H1 (cell line): ENCODE data around the gene AKTIP. TPM values are rescaled to one million over a fixed set of nuclear protein-coding genes. Genes with fewer than 3 reads are reported as not detected.
A peak's percentile ranks its signal among the peaks of the same experiment; 100 is the strongest.

Experiments used
- CTCF ChIA-PET: fragments of 300-600 bp; sonication (Branson Sonifier 250); formaldehyde crosslinking; loops from one replicate; lab custom pipeline; 2021; ENCODE audit not compliant: partially characterized antibody; lab: Charles Lee
- POLR2A ChIA-PET: fragments of 300-600 bp; sonication (Branson Sonifier 250); formaldehyde crosslinking; loops from one replicate; lab custom pipeline; 2021; ENCODE audit warnings: inconsistent platforms; ENCODE audit not compliant: partially characterized antibody; lab: Charles Lee
- DNase-seq, 2 experiments: peaks; one replicate each; pipeline versions ENCODE4 v3.0.0 to v3.0.0-alpha.2; 2010 to 2022; ENCODE audit warnings: low spot score in 2 of 2, low read depth in 1 of 2, mixed read lengths in 1 of 2
- FAIRE-seq: peaks from 2 replicates; lab custom pipeline; 2011; peaks lifted over from hg19 to GRCh38; lab: Jason Lieb, UNC
- H2AFZ ChIP-seq: 2 replicates; pipeline ENCODE4 v1.8.1; 2012; ENCODE audit warnings: low read length, inconsistent platforms
- H2AK5ac ChIP-seq: 2 replicates; pipeline ENCODE4 v1.6.1; 2013; ENCODE audit warnings: low read depth, low read length
- H2BK120ac ChIP-seq: replicated peaks from 2 replicates; pipeline ENCODE3; 2013; ENCODE audit warnings: low read depth, low read length, inconsistent platforms
- H2BK12ac ChIP-seq: 2 replicates; pipeline ENCODE4 v1.6.1; 2013; ENCODE audit warnings: low read depth, low read length
- H2BK15ac ChIP-seq: 2 replicates; pipeline ENCODE4 v1.6.1; 2013; ENCODE audit warnings: low read length
- H2BK20ac ChIP-seq: 2 replicates; pipeline ENCODE4 v1.6.1; 2013; ENCODE audit warnings: low read length
- H2BK5ac ChIP-seq: 2 replicates; pipeline ENCODE4 v1.6.1; 2013; ENCODE audit warnings: low read depth, low read length
- H3K14ac ChIP-seq: 2 replicates; pipeline ENCODE4 v1.6.1; 2013; ENCODE audit warnings: inconsistent platforms; ENCODE audit not compliant: insufficient read length
- H3K18ac ChIP-seq: 2 replicates; pipeline ENCODE4 v1.6.1; 2013; ENCODE audit warnings: low read length; ENCODE audit errors: extremely low read depth
- H3K23ac ChIP-seq: 2 replicates; pipeline ENCODE4 v1.6.1; 2013; ENCODE audit warnings: inconsistent platforms; ENCODE audit not compliant: insufficient read length
- H3K23me2 ChIP-seq: 2 replicates; pipeline ENCODE4 v1.6.1; 2013; ENCODE audit warnings: low read depth, low read length
- H3K27ac ChIP-seq: 2 replicates; pipeline ENCODE4 v1.6.1; 2011; ENCODE audit warnings: low read depth, low read length, inconsistent platforms
- H3K27me3 ChIP-seq, 4 experiments: replicated peaks in 1 of 4; 1 replicate in 1 of 4; 2 replicates in 3 of 4; pipeline versions ENCODE4 v1.6.1 to v1.8.1; 2011 to 2013; ENCODE audit warnings: low read length in 3 of 4, mild to moderate bottlenecking in 3 of 4, inconsistent platforms in 2 of 4, mixed read lengths in 2 of 4, moderate library complexity in 1 of 4; ENCODE audit not compliant: control insufficient read depth in 3 of 4, insufficient read depth in 3 of 4; ENCODE audit errors: extremely low read depth in 1 of 4
- H3K36me3 ChIP-seq, 4 experiments: 2 replicates each; pipeline versions ENCODE4 v1.6.1 to v1.8.1; 2011 to 2013; ENCODE audit warnings: mild to moderate bottlenecking in 4 of 4, low read length in 3 of 4, moderate library complexity in 2 of 4, control low read depth in 1 of 4, inconsistent platforms in 1 of 4; ENCODE audit not compliant: insufficient read depth in 4 of 4, control insufficient read depth in 2 of 4
- H3K4ac ChIP-seq: replicated peaks from 2 replicates; pipeline ENCODE3; 2013; ENCODE audit warnings: low read length, low read depth, mixed read lengths, inconsistent platforms; ENCODE audit not compliant: insufficient read length
- H3K4me1 ChIP-seq, 4 experiments: replicated peaks in 1 of 4; 1 replicate in 1 of 4; 2 replicates in 3 of 4; pipeline versions ENCODE4 v1.6.1 to v1.8.1; 2011 to 2013; ENCODE audit warnings: low read length in 3 of 4, inconsistent platforms in 2 of 4, mixed read lengths in 1 of 4; ENCODE audit not compliant: insufficient read depth in 4 of 4, control insufficient read depth in 3 of 4
- H3K4me2 ChIP-seq, 2 experiments: 2 replicates each; pipeline versions ENCODE4 v1.6.1 to v1.8.1; 2011 to 2013; ENCODE audit warnings: low read depth in 2 of 2, low read length in 2 of 2, control low read depth in 1 of 2, inconsistent platforms in 1 of 2, mild to moderate bottlenecking in 1 of 2; ENCODE audit not compliant: insufficient read depth in 1 of 2
- H3K4me3 ChIP-seq, 4 experiments: fragments of 200-600, 300-600 bp in 1 of 4; sonication (generic), shearing (Covaris generic), sonication (Bioruptor Twin) in 1 of 4; 2 replicates each; pipeline versions ENCODE4 v1.5.1 to v1.8.1; 2011 to 2016; ENCODE audit warnings: low read length in 4 of 4, low read depth in 3 of 4, control low read depth in 2 of 4, inconsistent platforms in 2 of 4, mild to moderate bottlenecking in 2 of 4, mixed read lengths in 1 of 4, moderate library complexity in 1 of 4; ENCODE audit not compliant: insufficient read depth in 2 of 4; ENCODE audit errors: extremely low read depth in 1 of 4
- H3K56ac ChIP-seq: replicated peaks from 2 replicates; pipeline ENCODE3; 2013; ENCODE audit warnings: low read depth, mild to moderate bottlenecking, mixed read lengths, low read length, inconsistent platforms; ENCODE audit not compliant: insufficient read length
- H3K79me1 ChIP-seq: 2 replicates; pipeline ENCODE4 v1.6.1; 2013; ENCODE audit warnings: low read depth, low read length, control low read depth
- H3K79me2 ChIP-seq, 2 experiments: 2 replicates each; pipeline versions ENCODE4 v1.6.1 to v1.8.1; 2012 to 2013; ENCODE audit warnings: low read length in 2 of 2, mild to moderate bottlenecking in 2 of 2, inconsistent platforms in 1 of 2; ENCODE audit not compliant: insufficient read depth in 2 of 2, control insufficient read depth in 1 of 2
- H3K9ac ChIP-seq, 4 experiments: replicated peaks in 1 of 4; 1 replicate in 1 of 4; 2 replicates in 3 of 4; pipeline versions ENCODE4 v1.6.1 to v1.8.1; 2011 to 2013; ENCODE audit warnings: low read depth in 3 of 4, low read length in 3 of 4, control low read depth in 2 of 4, mild to moderate bottlenecking in 2 of 4, moderate library complexity in 2 of 4, inconsistent platforms in 1 of 4; ENCODE audit errors: extremely low read depth in 1 of 4
- H3K9me3 ChIP-seq, 2 experiments: 2 replicates each; pipeline versions ENCODE4 v1.6.1 to v1.8.1; 2012 to 2013; ENCODE audit warnings: mild to moderate bottlenecking in 2 of 2, moderate library complexity in 2 of 2, control low read depth in 1 of 2, inconsistent platforms in 1 of 2, low read depth in 1 of 2, low read length in 1 of 2, mixed read lengths in 1 of 2; ENCODE audit not compliant: insufficient read depth in 2 of 2
- H4K20me1 ChIP-seq, 2 experiments: replicated peaks in 1 of 2; 2 replicates each; pipeline versions ENCODE3 to v1.8.1; 2011 to 2013; ENCODE audit warnings: inconsistent platforms in 2 of 2, low read length in 2 of 2, mild to moderate bottlenecking in 1 of 2; ENCODE audit not compliant: insufficient read depth in 2 of 2, control insufficient read depth in 1 of 2
- H4K5ac ChIP-seq: 2 replicates; pipeline ENCODE4 v1.6.1; 2013; ENCODE audit warnings: low read length, low read depth, mixed read lengths, inconsistent platforms; ENCODE audit not compliant: insufficient read length
- H4K8ac ChIP-seq: 2 replicates; pipeline ENCODE4 v1.8.0; 2013; ENCODE audit warnings: mild to moderate bottlenecking, moderate library complexity, low read length, inconsistent platforms; ENCODE audit not compliant: insufficient read depth; ENCODE audit errors: extremely low read depth
- H4K91ac ChIP-seq: replicated peaks from 2 replicates; pipeline ENCODE3; 2013; ENCODE audit warnings: low read length, mixed read lengths, inconsistent platforms; ENCODE audit not compliant: insufficient read length
- KDM4A ChIP-seq: IDR thresholded peaks from one replicate; pipeline ENCODE4 v1.7.1; 2012; ENCODE audit warnings: low read depth, mild to moderate bottlenecking, moderate library complexity, low read length, inconsistent platforms; ENCODE audit not compliant: severe bottlenecking
- SP2 ChIP-seq: IDR thresholded peaks from 2 replicates; pipeline ENCODE4 v1.6.1; 2012; ENCODE audit warnings: mild to moderate bottlenecking, low read length, inconsistent platforms
- WGBS, 2 experiments: shearing (Covaris generic) in 1 of 2; methylation state at CpG; one replicate each; pipeline versions ENCODE4 v1.1.6 to v1.1.7; 2013 to 2015; ENCODE audit warnings: low lambda C conversion rate in 2 of 2, mixed read lengths in 2 of 2, inconsistent platforms in 1 of 2, low coverage in 1 of 2, missing lambda C conversion rate in 1 of 2; ENCODE audit not compliant: insufficient replicate concordance in 2 of 2, insufficient coverage in 1 of 2, insufficient read length in 1 of 2; ENCODE audit errors: extremely low coverage in 1 of 2, missing lambda C conversion rate in 1 of 2; 5-methylcytosine and 5-hydroxymethylcytosine counted together
- polyA plus RNA-seq, 7 experiments: library from polyadenylated mRNA; depleted of rRNA in 3 of 7; stranded (reverse) in 5 of 7; unstranded in 2 of 7; fragments of >200 nt in 5 of 7; fragments of 200-250 nt in 2 of 7; gene quantifications; 1 replicate in 5 of 7; 2 replicates in 1 of 7; 4 replicates in 1 of 7; pipeline versions ENCODE4 v1.2.1 to v1.2.3, GENCODE V29; 2011 to 2013; ENCODE audit warnings: missing spikeins in 2 of 7, mixed read lengths in 2 of 7
- total RNA-seq: library from RNA; stranded (reverse); fragmentation: NEBNext Ultra II Directional; extraction: Animal tissue kit (Norgen Biotek cat#: 25700); gene quantifications from 2 replicates; pipeline ENCODE4 v1.2.1, GENCODE V29; 2021

The AKTIP gene
- total and polyA plus RNA-seq, 2 of the 8 experiments (the other 6 are each of a cell fraction or from before 2014, with no cell fraction given), result 15.0 to 15.6 TPM

- Histone ChIP-seq H3K4me1 (peaks cover 0 to 14% (median 6%) of the 10 kb centered on the region in 4 experiments; a peak in 6 of 7 replicates), H2AK5ac (no peak overlapping the region), H3K4ac (peak overlapping the region; percentile 86), H3K4me2 (peak overlapping the region; percentile 90 to 99), H3K79me2 (peaks cover 0 to 19% of the 10 kb centered on the region in 2 experiments; a peak in 2 of 4 replicates), H3K56ac (peak overlapping the region; percentile 91), H4K20me1 (peaks cover 0 to 7% of the 10 kb centered on the region in 2 experiments), H3K27me3 (no peaks in the 10 kb centered on the region), H3K9me3 (no peaks in the 10 kb centered on the region), H3K9ac (peak overlapping the region in 3 of 4 experiments; percentile 54 to 71 (median 65); a peak in 3 of 7 replicates), H3K14ac (no peak overlapping the region), H3K23me2 (peaks cover 6% of the 10 kb centered on the region), H4K91ac (peak overlapping the region; percentile 71), H2BK20ac (no peak overlapping the region), H3K18ac (peak overlapping the region; percentile 71; the same call in 1 of the 2 replicates), H2BK15ac (no peak overlapping the region), H4K8ac (peak overlapping the region; percentile 95), H3K36me3 (peaks cover 0 to under 1% (median 0%) of the 10 kb centered on the region in 4 experiments; a peak in 1 of 8 replicates), H2BK120ac (no peak overlapping the region), H4K5ac (peak overlapping the region; percentile 93), H3K79me1 (no peaks in the 10 kb centered on the region; the same call in 1 of the 2 replicates), H3K23ac (no peak overlapping the region), H2BK5ac (peak overlapping the region; percentile 76), H2AFZ (peak overlapping the region; percentile 95; the same call in 1 of the 2 replicates), H3K27ac (peak overlapping the region; percentile 75; the same call in 1 of the 2 replicates), H2BK12ac (no peak overlapping the region), H3K4me3 (peak overlapping the region; percentile 52 to 94 (median 64))
- CTCF ChIA-PET, result interaction anchor here (1.1 to 1.2 kb wide), 3 partner anchors 9 to 482 kb away, joined by 3 read pairs; no protein-coding TSS in a partner anchor
- DNase-seq, result peak; percentile 100
- WGBS, 2 experiments, result 2% methylated on average over 33 of the region's 46 CpGs; no CpG with 5 or more reads in 1 of the 2 experiments
- POLR2A ChIA-PET, result interaction anchor here (1.2 to 1.8 kb wide), 3 partner anchors 13 to 140 kb away, joined by 4 to 6 read pairs (median 4); partner anchors contain the start of gene RBL2
- no peak for FAIRE-seq
- TF ChIP-seq KDM4A (no peak), SP2 (peak; percentile 63)
Observed at GRCh38 chr16:53503270-53503923, 388 bp upstream of the AKTIP start.
